ENCODE measurements around the gene ENGASE. TPM values are rescaled to one million over a fixed set of nuclear protein-coding genes. Genes with fewer than 3 reads are reported as not detected.

The ENGASE gene
- total RNA-seq, 1 donor from 2014 or later: 72.6 TPM

DNA sequence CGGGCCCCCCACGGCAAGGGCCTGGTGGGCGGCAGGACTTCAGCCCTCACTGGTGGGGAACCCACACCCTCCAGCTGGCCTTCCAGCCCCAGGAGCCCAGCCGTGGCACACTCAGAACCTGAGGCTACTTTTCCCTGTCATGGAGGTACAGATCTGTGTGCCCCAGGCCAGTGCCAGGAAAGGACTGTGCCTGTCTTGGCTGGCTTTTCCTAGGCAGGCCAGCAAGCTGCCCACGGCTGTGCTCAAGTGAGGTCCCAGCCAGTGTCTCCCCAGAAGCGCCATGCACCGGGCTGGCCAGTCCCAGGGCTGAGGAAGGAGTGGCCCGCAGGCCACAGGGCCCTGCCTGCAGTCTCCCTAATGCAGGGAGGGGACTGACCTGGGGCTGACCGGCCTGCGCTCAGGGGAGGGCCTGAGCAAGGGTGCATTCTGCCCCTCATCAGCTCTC lies 16.6 kb downstream of the ENGASE start:
- Mint-ChIP-seq H3K36me3 (no peaks in the 10 kb centered on the region), H3K4me1 (ENCODE audit: unreplicated experiment) (peaks cover 9% of the 10 kb centered on the region), H3K9me3 (no peaks in the 10 kb centered on the region), H3K4me3 (no peak overlapping the region), H3K27ac (no peak overlapping the region), H3K27me3 (peaks cover 7% of the 10 kb centered on the region)
- no peak for DNase-seq (ENCODE audit: extremely low spot score, unreplicated experiment)
- TF ChIP-seq CTCF (conservative IDR thresholded peaks at IDR 0.05): no peak

- no peaks in the 10 kb centered on the region for H3K36me3 Mint-ChIP-seq
- no peak for DNase-seq (ENCODE audit: extremely low spot score, unreplicated experiment)
- peaks cover 7% of the 10 kb centered on the region for H3K27me3 Mint-ChIP-seq
- no peak overlapping the region for H3K4me3 Mint-ChIP-seq
- peaks cover 9% of the 10 kb centered on the region for H3K4me1 Mint-ChIP-seq (ENCODE audit: unreplicated experiment)
- H3K9me3 Mint-ChIP-seq: no peaks in the 10 kb centered on the region
- no peak for TF ChIP-seq CTCF (conservative IDR thresholded peaks at IDR 0.05)
- no peak overlapping the region for H3K27ac Mint-ChIP-seq
These were observed 17.9 kb downstream of the ENGASE start for GRCh38 chr17:79092567-79092966.

DNA sequence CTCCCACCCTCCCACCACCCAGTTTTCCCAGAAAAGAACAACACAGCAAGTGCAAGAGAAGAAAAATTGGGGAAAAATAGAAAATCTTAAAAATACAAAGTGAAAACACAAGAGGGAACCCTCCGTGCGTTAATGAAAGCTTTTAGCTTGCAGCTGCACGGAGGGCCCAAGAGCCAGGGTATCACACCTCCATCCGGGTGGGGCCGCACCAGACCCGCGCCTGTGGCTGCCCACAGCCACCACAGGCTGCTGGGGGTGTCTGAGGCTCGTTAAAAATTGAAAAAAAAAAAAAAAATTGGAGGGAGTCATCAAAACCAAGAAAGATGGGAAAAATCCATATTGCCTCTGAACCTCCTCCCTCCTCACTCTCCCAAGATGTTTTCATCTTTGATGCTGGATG lies 18.6 kb downstream of the ENGASE start:
- H3K27ac Mint-ChIP-seq: no peak overlapping the region
- no peak for DNase-seq (ENCODE audit: extremely low spot score, unreplicated experiment)
- H3K4me1 Mint-ChIP-seq (ENCODE audit: unreplicated experiment): peaks cover 9% of the 10 kb centered on the region
- peaks cover 14% of the 10 kb centered on the region for H3K27me3 Mint-ChIP-seq
- no peaks in the 10 kb centered on the region for H3K9me3 Mint-ChIP-seq
- no peak overlapping the region for H3K4me3 Mint-ChIP-seq
- H3K36me3 Mint-ChIP-seq: no peaks in the 10 kb centered on the region
- no peak for TF ChIP-seq CTCF (conservative IDR thresholded peaks at IDR 0.05)

DNA sequence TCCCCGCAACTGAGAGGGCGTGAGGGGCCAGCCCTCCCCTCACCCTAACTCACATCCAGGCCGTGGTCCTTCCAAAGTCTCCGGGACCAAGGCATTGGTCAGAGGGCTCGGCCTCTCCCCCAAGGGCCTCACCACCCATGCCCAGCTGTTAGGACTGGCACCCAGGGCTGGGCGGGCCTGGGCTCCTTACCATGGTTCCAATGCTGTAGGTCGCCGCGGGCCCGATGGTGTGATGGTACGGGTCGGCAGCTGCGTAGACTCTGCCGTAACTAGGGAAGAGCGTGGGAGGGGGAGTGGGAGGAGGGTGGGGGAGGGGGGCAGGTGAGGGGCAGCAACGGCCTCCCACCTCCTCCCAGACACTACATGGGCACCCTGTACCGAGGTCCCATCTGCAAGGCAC lies 19.6 kb downstream of the ENGASE start:
- DNase-seq (ENCODE audit: extremely low spot score, unreplicated experiment): no peak
- Mint-ChIP-seq H3K36me3 (no peaks in the 10 kb centered on the region), H3K27me3 (peaks cover 18% of the 10 kb centered on the region), H3K27ac (no peak overlapping the region), H3K4me3 (no peak overlapping the region), H3K4me1 (ENCODE audit: unreplicated experiment) (peaks cover 9% of the 10 kb centered on the region), H3K9me3 (no peaks in the 10 kb centered on the region)
- no peak for TF ChIP-seq CTCF (conservative IDR thresholded peaks at IDR 0.05)

DNA sequence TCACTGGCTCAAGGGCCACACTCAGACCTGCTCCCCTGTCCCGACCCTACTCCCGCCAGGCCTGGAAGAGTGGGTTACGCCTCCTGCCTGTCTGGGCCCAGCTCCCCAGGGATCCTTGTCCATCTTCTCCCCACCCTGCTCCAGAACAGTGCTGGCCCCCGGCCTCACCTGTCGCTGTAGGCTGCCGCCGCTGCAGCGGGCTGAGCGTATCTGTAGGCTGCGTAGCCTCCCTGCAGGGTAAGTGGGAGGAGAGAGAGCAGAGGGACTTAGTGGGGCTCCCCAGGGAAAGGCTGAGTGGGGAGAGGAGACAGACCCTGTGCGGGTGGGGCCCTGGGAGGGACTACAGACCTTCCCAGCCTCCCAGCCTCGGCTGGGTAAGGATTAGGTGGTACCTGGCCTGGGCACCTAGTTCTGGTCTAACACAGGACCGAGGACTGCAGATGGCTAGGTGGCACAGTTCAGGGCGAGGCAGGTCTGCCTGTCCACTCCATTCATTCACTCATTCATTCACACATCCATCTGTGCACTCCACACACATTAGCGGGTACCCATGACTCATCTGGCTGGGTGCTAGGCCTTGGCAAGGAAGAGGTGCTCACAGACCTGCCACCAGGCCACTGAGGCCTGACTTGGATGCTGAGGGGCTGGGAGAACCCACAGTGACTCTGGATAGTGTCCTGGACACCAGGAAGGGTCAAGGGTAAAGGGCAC lies 20.9 kb downstream of the ENGASE start:
- peaks cover 9% of the 10 kb centered on the region for H3K4me1 Mint-ChIP-seq (ENCODE audit: unreplicated experiment)
- no peak for TF ChIP-seq CTCF (conservative IDR thresholded peaks at IDR 0.05)
- H3K4me3 Mint-ChIP-seq: no peak overlapping the region
- no peaks in the 10 kb centered on the region for H3K9me3 Mint-ChIP-seq
- no peak for DNase-seq (ENCODE audit: extremely low spot score, unreplicated experiment)
- no peaks in the 10 kb centered on the region for H3K36me3 Mint-ChIP-seq
- H3K27me3 Mint-ChIP-seq: peaks cover 25% of the 10 kb centered on the region
- H3K27ac Mint-ChIP-seq: no peak overlapping the region
